H1 (cell line): ENCODE data around the gene TTC3. TPM values are rescaled to one million over a fixed set of nuclear protein-coding genes. Genes with fewer than 3 reads are reported as not detected.

Source experiments
- RFX5 ChIP-seq: IDR thresholded peaks from 2 replicates; pipeline ENCODE4 v1.6.1; 2011; ENCODE audit warnings: low read depth, low read length, improper control_type of control experiment, borderline replicate concordance
- SRF ChIP-seq: IDR thresholded peaks from 2 replicates; pipeline ENCODE4 v1.6.1; 2011; ENCODE audit warnings: mild to moderate bottlenecking, low read depth, low read length, moderate library complexity
- polyA plus RNA-seq, 7 experiments: library from polyadenylated mRNA; depleted of rRNA in 3 of 7; stranded (reverse) in 5 of 7; unstranded in 2 of 7; fragments of >200 nt in 5 of 7; fragments of 200-250 nt in 2 of 7; gene quantifications; 1 replicate in 5 of 7; 2 replicates in 1 of 7; 4 replicates in 1 of 7; pipeline versions ENCODE4 v1.2.1 to v1.2.3, GENCODE V29; 2011 to 2013; ENCODE audit warnings: missing spikeins in 2 of 7, mixed read lengths in 2 of 7
- total RNA-seq: library from RNA; stranded (reverse); fragmentation: NEBNext Ultra II Directional; extraction: Animal tissue kit (Norgen Biotek cat#: 25700); gene quantifications from 2 replicates; pipeline ENCODE4 v1.2.1, GENCODE V29; 2021

Gene TTC3
- total and polyA plus RNA-seq, 2 of the 8 experiments (the other 6 are each of a cell fraction or from before 2014, with no cell fraction given), result 11.0 to 36.2 TPM

DNA sequence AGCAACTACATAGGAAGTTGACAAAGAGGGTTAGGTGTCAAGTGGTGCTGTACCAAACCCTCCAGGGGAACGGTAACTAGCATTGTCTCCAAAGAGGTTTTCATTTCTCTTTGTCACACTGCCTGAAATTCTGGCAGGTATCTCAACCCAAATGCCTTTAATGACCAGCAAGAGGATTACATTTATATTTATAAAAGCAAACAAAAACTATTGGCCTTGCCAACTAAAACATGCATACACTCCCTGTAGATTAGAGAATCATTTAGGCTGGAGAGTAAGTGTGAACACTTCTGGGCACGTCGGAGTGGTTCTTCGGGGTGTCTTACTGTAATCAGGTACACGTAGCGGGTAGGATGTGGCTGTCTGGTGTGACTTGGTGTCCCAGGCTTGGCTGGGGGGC, 109.2 kb downstream of the TTC3 start (continued):
- TF ChIP-seq SRF (no peak), RFX5 (no peak)
